ENCODE results near the gene GLYATL1.
A peak's percentile ranks its signal among the peaks of the same experiment; 100 is the strongest.

The GLYATL1 gene, protein sequence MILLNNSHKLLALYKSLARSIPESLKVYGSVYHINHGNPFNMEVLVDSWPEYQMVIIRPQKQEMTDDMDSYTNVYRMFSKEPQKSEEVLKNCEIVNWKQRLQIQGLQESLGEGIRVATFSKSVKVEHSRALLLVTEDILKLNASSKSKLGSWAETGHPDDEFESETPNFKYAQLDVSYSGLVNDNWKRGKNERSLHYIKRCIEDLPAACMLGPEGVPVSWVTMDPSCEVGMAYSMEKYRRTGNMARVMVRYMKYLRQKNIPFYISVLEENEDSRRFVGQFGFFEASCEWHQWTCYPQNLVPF

GRCh38 chr11:58939277-58939676, at the start of gene GLYATL1:
GLYATL1 (plus strand) TSS chr11:58939488; CDS start chr11:58947088, 7,600 bp downstream.
- no peak for DNase-seq

- no peak for DNase-seq
Observed at GRCh38 chr11:58893899-58894298, 45.4 kb upstream of the GLYATL1 start.

- DNase-seq = no peak
Observed at GRCh38 chr11:58898106-58898505, 41.2 kb upstream of the GLYATL1 start.

DNA sequence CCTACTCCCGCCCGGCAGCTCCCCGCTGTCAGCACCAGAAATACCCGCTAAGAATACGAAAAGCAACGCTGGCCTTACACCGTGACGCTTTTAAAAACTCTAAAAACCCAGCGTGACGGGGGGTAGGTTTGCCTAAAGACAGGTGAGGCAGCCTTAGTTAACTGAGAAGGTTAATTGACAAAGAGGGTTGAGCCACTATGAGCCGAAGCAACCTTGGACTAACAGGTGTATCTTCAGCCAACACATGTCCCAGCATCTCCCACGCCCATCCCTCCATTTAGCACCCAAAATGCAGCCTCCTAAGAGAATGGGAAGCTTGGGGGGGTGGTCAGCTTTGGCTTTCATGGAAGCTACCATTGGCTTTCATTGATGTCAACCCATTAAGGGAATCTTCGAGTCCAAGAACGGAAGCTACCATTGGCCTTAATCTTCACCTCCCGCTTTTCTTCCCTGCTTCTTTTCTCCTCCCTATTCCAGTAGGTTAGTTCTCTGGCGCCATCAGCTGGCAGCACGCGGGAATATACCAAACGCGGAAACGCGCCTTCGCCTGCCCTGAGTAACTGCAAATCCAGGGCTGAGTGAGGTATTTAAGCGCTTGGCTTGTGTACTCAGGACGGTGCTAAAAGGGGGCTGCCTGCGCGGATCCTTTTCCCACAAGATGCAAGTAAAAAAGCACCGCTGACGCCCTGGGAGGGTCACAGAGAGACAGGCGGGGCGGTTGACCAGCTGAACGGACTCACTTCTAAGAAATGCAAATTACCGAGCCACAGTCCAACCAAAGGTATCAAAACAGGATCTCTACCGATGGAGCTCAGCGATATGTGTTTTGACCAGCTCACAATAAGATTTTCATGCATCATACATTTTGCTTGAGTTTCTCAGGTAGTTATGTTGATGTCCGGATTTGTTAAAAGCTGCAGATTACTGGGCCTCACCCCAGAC, 38.5 kb upstream of the GLYATL1 start:
- peak; percentile 5 for DNase-seq

- DNase-seq = no peak
Observed at GRCh38 chr11:58902881-58903280, 36.4 kb upstream of the GLYATL1 start.

- no peak for DNase-seq
Observed at GRCh38 chr11:58905011-58905720, 34.1 kb upstream of the GLYATL1 start.

GRCh38 chr11:58905721-58906547, 33.4 kb upstream of the GLYATL1 start:
- no peak for DNase-seq

DNA sequence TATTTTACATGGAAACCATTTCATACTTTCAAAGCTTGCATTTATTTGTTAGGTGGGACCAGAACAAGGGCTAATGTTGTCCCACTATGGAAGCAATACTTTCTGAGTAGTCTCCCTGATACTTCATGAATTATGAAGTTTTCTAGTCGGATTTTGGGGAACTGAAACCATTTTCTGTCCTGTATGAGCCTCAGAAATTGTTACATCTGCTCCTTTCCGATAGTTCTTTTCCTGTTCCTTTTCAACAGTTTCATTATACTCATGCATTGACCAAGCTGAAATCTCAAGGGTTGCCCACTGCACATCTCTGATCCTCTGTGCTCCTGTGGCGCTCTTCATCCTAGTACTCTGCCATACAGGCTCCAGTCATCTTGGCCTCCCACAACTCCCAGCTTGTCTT, 31.5 kb upstream of the GLYATL1 start:
- no peak for DNase-seq

GRCh38 chr11:58912124-58912523, 27.2 kb upstream of the GLYATL1 start:
- no peak for DNase-seq

- no peak for DNase-seq
Observed at GRCh38 chr11:58913685-58914084, 25.6 kb upstream of the GLYATL1 start.

GRCh38 chr11:58914821-58915543, 24.3 kb upstream of the GLYATL1 start:
- DNase-seq = no peak

- DNase-seq = no peak
Observed at GRCh38 chr11:58916637-58917036, 22.7 kb upstream of the GLYATL1 start.

- no peak for DNase-seq
Observed at GRCh38 chr11:58917159-58917783, 22.0 kb upstream of the GLYATL1 start.

DNA sequence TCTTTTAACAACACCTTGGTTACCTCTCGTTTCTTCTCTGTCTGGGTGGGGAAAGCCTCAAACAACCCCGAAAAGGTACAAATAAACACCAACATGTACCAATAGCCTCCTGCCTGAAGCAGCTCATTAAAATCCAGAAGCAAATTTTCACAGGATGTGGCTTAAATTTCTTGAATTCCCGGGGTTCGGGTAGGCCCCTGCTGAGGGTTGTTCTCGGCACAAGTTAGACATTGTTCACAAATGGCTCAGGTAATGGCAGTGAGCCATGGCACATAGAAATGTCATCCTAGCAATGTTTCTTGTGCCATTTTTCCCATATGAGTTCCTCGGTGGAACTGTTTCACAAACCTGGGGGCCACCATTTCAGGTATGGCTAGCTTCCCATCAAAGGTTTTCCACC, 19.7 kb upstream of the GLYATL1 start:
- DNase-seq = no peak

DNA sequence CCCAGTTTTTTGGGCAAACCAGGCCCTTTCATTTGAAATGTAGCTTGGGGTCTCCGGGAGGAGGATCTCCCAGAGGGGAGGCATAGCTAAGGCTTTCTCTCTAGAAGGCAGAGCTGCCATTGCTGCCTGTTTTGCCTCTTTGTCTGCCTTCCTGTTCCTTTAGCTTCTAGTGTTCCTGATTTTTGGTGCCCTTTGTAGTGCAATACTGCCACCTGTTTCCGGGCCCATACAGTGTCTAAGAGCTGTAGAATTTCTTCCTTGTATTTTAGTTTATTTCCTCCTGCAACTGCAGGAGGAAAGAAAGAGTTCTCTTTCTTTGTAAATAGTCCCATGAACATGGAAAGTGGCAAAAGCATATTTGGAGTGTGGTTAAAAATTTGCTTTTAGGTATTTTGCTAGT, 19.3 kb upstream of the GLYATL1 start:
- DNase-seq = no peak

DNA sequence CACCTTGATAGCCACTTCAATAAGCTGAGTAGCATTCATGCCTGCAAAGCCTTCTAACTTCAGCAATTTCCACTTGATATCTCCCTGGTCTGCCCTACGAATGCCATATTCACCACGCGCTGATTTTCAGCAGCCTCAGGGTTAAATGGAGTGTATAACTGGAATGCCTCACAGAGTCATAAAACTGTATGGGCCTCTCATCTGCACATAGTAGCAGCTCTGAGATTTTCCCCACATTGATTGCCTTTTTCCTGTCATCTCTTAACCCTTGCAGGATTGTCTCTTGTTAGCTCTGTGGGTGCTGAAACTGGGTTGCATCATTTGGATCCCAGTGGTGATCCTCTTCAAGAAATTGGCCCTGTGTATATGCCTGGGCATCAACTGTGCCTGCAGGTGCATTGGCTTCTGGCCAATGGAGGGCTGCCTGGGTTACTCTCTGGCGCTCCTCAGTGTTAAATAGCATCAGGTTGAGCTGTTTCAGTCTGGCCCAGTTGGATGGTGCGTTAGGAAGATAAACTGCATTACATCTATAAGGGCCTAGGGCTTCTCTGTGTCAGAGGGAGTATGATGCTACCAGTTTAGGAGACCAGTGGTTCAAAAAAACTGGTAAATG, 17.4 kb upstream of the GLYATL1 start:
- no peak for DNase-seq

GRCh38 chr11:58922479-58922878, 16.8 kb upstream of the GLYATL1 start:
- DNase-seq = no peak

DNA sequence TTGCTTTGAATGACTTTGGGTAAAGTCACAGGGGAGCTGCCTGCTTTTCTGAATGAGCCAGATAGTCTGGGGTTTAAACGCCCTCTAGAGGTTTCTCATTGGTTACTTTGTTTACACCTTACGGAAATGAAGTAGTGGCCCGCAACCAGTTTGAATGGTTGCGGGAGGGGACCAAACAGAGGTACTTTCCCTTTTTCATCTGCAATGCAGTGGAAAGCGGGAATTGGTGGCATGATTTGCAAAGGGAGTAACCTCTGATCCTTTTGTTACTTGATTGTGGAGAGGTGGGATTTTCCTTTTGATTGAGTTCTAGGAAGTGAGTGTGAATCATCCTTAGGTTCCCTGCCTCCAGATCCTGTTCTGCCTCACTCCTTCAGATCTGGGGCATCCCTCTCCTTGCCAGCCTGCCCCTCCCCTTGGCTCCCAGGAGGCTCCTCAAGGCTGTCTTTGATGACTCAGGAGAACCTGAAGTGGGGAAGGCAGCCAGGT, 15.9 kb upstream of the GLYATL1 start:
- no peak for DNase-seq

- DNase-seq = no peak
Observed at GRCh38 chr11:58924230-58924629, 15.1 kb upstream of the GLYATL1 start.

GRCh38 chr11:58926251-58926650, 13.0 kb upstream of the GLYATL1 start:
- no peak for DNase-seq

DNA sequence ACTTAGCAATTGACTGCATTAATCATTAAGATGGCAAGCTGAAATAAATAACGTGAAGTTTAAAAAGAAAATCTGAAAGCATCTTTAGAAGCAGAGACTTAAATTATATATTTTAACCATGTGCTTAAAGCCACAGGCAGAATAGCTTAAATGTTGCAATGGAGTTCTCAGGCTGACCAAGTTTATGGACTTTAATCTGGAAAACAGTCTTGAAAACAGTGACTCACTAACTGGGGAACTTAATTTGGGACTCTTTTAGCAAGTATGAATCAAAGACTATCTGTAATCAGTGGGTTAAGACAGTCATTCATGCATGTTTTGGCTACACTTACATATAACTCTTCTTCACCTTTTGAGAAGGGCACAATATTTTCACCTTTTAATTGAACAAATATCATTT, 12.6 kb upstream of the GLYATL1 start:
- no peak for DNase-seq

Measured in CD4-positive, alpha-beta T cell treated with Interleukin-6 for 4 hours (primary cell).